ENCODE data around the gene SATL1.
"Not testable (repeated sequence)": the region's sequence is repeated elsewhere in the genome, so short reads cannot be mapped to it uniquely, and the experiment has no call there.

SATL1 gene

GRCh38 chrX:85109235-85109634 lies 134.3 kb downstream of the SATL1 start:
- DNase-seq: no peak

GRCh38 chrX:85108165-85108564 lies 135.4 kb downstream of the SATL1 start:
- no peak for DNase-seq

- no peak for DNase-seq
Measured at GRCh38 chrX:85107407-85107806, 136.2 kb downstream of the SATL1 start.

GRCh38 chrX:85089321-85089840 lies 154.2 kb downstream of the SATL1 start:
- DNase-seq: no peak

GRCh38 chrX:85084770-85085393 lies 158.7 kb downstream of the SATL1 start:
- DNase-seq: no peak

- DNase-seq: not testable (repeated sequence)
Measured at GRCh38 chrX:85077247-85077646, 166.3 kb downstream of the SATL1 start.

GRCh38 chrX:85065512-85066198 lies 177.9 kb downstream of the SATL1 start:
- no peak for DNase-seq

- DNase-seq: no peak
Measured at GRCh38 chrX:85052636-85053343, 190.8 kb downstream of the SATL1 start.

- DNase-seq: no peak
Measured at GRCh38 chrX:85052205-85052604, 191.4 kb downstream of the SATL1 start.

GRCh38 chrX:85051627-85052026 lies 192.0 kb downstream of the SATL1 start:
- DNase-seq: no peak

Data from NCI-H1048 (cell line).